HepG2 (cell line): ENCODE measurements around the gene VPS9D1. TPM values are rescaled to one million over a fixed set of nuclear protein-coding genes. Genes with fewer than 3 reads are reported as not detected.
A peak's percentile ranks its signal among the peaks of the same experiment; 100 is the strongest.

Source experiments
- ARNT2 ChIP-seq: sonication (generic); formaldehyde crosslinking; IDR thresholded peaks from 2 replicates; pipeline ENCODE4 v1.8.0; 2022; ENCODE audit warnings: mild to moderate bottlenecking, low read depth, missing genetic modification reagents, moderate library complexity
- ASH2L ChIP-seq: fragments of 300-600, 200-600 bp; sonication (generic); IDR thresholded peaks from 2 replicates; pipeline ENCODE4 v1.7.0; 2017; ENCODE audit warnings: low read depth, mild to moderate bottlenecking, moderate library complexity, mixed read lengths, low read length; ENCODE audit not compliant: insufficient read length
- CBX2 ChIP-seq, 2 experiments: fragments of 200-600 bp in 1 of 2; sonication (generic); formaldehyde crosslinking in 1 of 2; IDR thresholded peaks; 2 replicates each; pipeline versions ENCODE4 v1.7.0 to v1.8.1; 2018 to 2022; ENCODE audit warnings: low read depth in 2 of 2, low read length in 1 of 2, mild to moderate bottlenecking in 1 of 2, missing genetic modification reagents in 1 of 2
- DNMT1 ChIP-seq: sonication (generic); formaldehyde crosslinking; IDR thresholded peaks from 2 replicates; pipeline ENCODE4 v1.5.1; 2020; ENCODE audit warnings: mild to moderate bottlenecking, missing genetic modification reagents
- GATA4 ChIP-seq: sonication (generic); IDR thresholded peaks from 2 replicates; pipeline ENCODE4 v1.6.1; 2016; ENCODE audit warnings: antibody characterized with exemption, low read depth, borderline replicate concordance
- MTA1 ChIP-seq: sonication (generic); formaldehyde crosslinking; IDR thresholded peaks from 2 replicates; pipeline ENCODE4 v1.4.0; 2020; ENCODE audit warnings: missing genetic modification reagents, mild to moderate bottlenecking, borderline replicate concordance
- NCOA2 ChIP-seq: sonication (generic); formaldehyde crosslinking; IDR thresholded peaks from 2 replicates; pipeline ENCODE4 v1.8.0; 2022; ENCODE audit warnings: inconsistent platforms
- PBX2 ChIP-seq: IDR thresholded peaks from 2 replicates; pipeline ENCODE4 v1.6.1; 2016; ENCODE audit warnings: control low read depth
- PLSCR1 ChIP-seq: sonication (generic); formaldehyde crosslinking; IDR thresholded peaks from 2 replicates; pipeline ENCODE4 v1.5.0; 2020; ENCODE audit warnings: missing genetic modification reagents, mild to moderate bottlenecking, borderline replicate concordance
- RBAK ChIP-seq: sonication (generic); formaldehyde crosslinking; IDR thresholded peaks from 2 replicates; pipeline ENCODE4 v1.5.1; 2020; ENCODE audit warnings: mild to moderate bottlenecking, missing genetic modification reagents
- RBM22 ChIP-seq: fragments of 200-400 bp; formaldehyde crosslinking; optimal IDR thresholded peaks from 2 replicates; pipeline ENCODE3; 2017; ENCODE audit warnings: mild to moderate bottlenecking, low read length, moderate library complexity
- RFXANK ChIP-seq: IDR thresholded peaks from 2 replicates; pipeline ENCODE4 v1.6.1; 2016
- SCMH1 ChIP-seq: sonication (generic); formaldehyde crosslinking; IDR thresholded peaks from 2 replicates; pipeline ENCODE4 v1.9.0; 2021; ENCODE audit warnings: missing genetic modification reagents, mild to moderate bottlenecking, borderline replicate concordance
- SIN3B ChIP-seq: fragments of 150-350 bp; IDR thresholded peaks from 2 replicates; pipeline ENCODE4 v1.6.1; 2014; ENCODE audit warnings: low read length
- SOX6 ChIP-seq, 2 experiments: fragments of 450-650 bp in 1 of 2; sonication (generic) in 1 of 2; formaldehyde crosslinking in 1 of 2; IDR thresholded peaks; 2 replicates each; pipeline versions ENCODE4 v1.4.0 to v1.6.1; 2017 to 2020; ENCODE audit warnings: antibody characterized with exemption in 1 of 2, mild to moderate bottlenecking in 1 of 2, missing genetic modification reagents in 1 of 2
- SP1 ChIP-seq, 2 experiments: fragments of 450-650 bp in 1 of 2; sonication (generic) in 1 of 2; formaldehyde crosslinking in 1 of 2; IDR thresholded peaks; 2 replicates each; pipeline versions ENCODE4 v1.4.0 to v1.6.1; 2016 to 2020; ENCODE audit warnings: missing genetic modification reagents in 1 of 2
- SP4 ChIP-seq: sonication (generic); formaldehyde crosslinking; IDR thresholded peaks from 2 replicates; pipeline ENCODE4 v1.8.1; 2023; ENCODE audit warnings: mild to moderate bottlenecking, missing genetic modification reagents
- SSRP1 ChIP-seq: IDR thresholded peaks from 2 replicates; pipeline ENCODE4 v1.6.1; 2016; ENCODE audit warnings: control low read depth
- SYNCRIP ChIP-seq: fragments of 200-400 bp; formaldehyde crosslinking; IDR thresholded peaks from 2 replicates; pipeline ENCODE4 v1.6.1; 2018; ENCODE audit warnings: mild to moderate bottlenecking, low read depth, low read length; ENCODE audit not compliant: insufficient read depth
- TEF ChIP-seq: sonication (generic); formaldehyde crosslinking; IDR thresholded peaks from 2 replicates; pipeline ENCODE4 v1.5.0; 2020; ENCODE audit warnings: missing genetic modification reagents
- ZC3H13 ChIP-seq: sonication (generic); formaldehyde crosslinking; IDR thresholded peaks from 2 replicates; pipeline ENCODE4 v1.8.1; 2023; ENCODE audit warnings: mild to moderate bottlenecking, missing genetic modification reagents, moderate library complexity
- ZNF296 ChIP-seq: sonication (generic); formaldehyde crosslinking; conservative IDR thresholded peaks from 2 replicates; pipeline ENCODE4 v1.5.0; 2020; ENCODE audit warnings: mild to moderate bottlenecking, missing genetic modification reagents
- ZNF326 ChIP-seq: sonication (generic); formaldehyde crosslinking; IDR thresholded peaks from 2 replicates; pipeline ENCODE4 v1.4.0; 2020; ENCODE audit warnings: missing genetic modification reagents, borderline replicate concordance
- ZNF484 ChIP-seq: sonication (generic); formaldehyde crosslinking; IDR thresholded peaks from 2 replicates; pipeline ENCODE4 v1.5.1; 2020; ENCODE audit warnings: mild to moderate bottlenecking, low read depth, missing genetic modification reagents, borderline replicate concordance
- ZNF513 ChIP-seq: sonication (generic); formaldehyde crosslinking; conservative IDR thresholded peaks from 2 replicates; pipeline ENCODE4 v1.5.0; 2020; ENCODE audit warnings: missing genetic modification reagents
- ZNF660 ChIP-seq: sonication (generic); formaldehyde crosslinking; IDR thresholded peaks from 2 replicates; pipeline ENCODE4 v1.5.1; 2020; ENCODE audit warnings: mild to moderate bottlenecking, low read depth, missing genetic modification reagents, borderline replicate concordance
- ZNF75D ChIP-seq: sonication (generic); formaldehyde crosslinking; IDR thresholded peaks from 2 replicates; pipeline ENCODE4 v1.8.1; 2023; ENCODE audit warnings: missing genetic modification reagents, mild to moderate bottlenecking, borderline replicate concordance
- polyA plus RNA-seq, 8 experiments: library from polyadenylated mRNA; depleted of rRNA in 3 of 8; stranded (reverse) in 7 of 8; unstranded in 1 of 8; fragments of >200 nt; fragmentation: Illumina TruSeq in 4 of 8; extraction: Trizol in 4 of 8; gene quantifications; 2 replicates each; pipeline versions ENCODE4 v1.2.1 to v1.2.3, GENCODE V29; 2011 to 2016; ENCODE audit warnings: low read depth in 4 of 8, missing spikeins in 1 of 8, mixed read lengths in 1 of 8; ENCODE audit not compliant: insufficient read depth in 1 of 8
- total RNA-seq, 5 experiments: library from RNA; depleted of rRNA; stranded (reverse); fragments of >200 nt; fragmentation: Illumina TruSeq; extraction: Trizol; gene quantifications; 2 replicates each; pipeline ENCODE4 v1.2.3, GENCODE V29; 2016; ENCODE audit warnings: low read depth in 1 of 5

Gene VPS9D1
- total and polyA plus RNA-seq, 2 of the 13 experiments (the other 11 are each of a cell fraction or from before 2014, with no cell fraction given): 10.1 to 13.2 TPM

GRCh38 chr16:89700100-89700648 lies 20.5 kb downstream of the VPS9D1 start (continued):
- TF ChIP-seq ZNF513 (CRISPR knock-in tag) (no peak), SYNCRIP (no peak), SOX6 (IDR thresholded peaks at IDR 0.05) (no peak), SOX6 (CRISPR knock-in tag; IDR thresholded peaks at IDR 0.05) (peak; percentile 57), RBAK (CRISPR knock-in tag) (no peak), NCOA2 (CRISPR knock-in tag) (peak; percentile 58; the same call in 1 of the 2 replicates), ZNF660 (CRISPR knock-in tag) (no peak), ZNF484 (no peak), CBX2 (IDR thresholded peaks at IDR 0.05; ENCODE audit: low read depth, low read length) (no peak), CBX2 (CRISPR knock-in tag; IDR thresholded peaks at IDR 0.05; ENCODE audit: low read depth) (no peak; the same call in 1 of the 2 replicates), PBX2 (CRISPR knock-in tag) (peak; percentile 11; the same call in 1 of the 2 replicates), SIN3B (peak; percentile 57; the same call in 1 of the 2 replicates), SSRP1 (CRISPR knock-in tag) (no peak), GATA4 (no peak), SCMH1 (CRISPR knock-in tag) (no peak), SP4 (CRISPR knock-in tag) (peak; percentile 96), ZNF326 (no peak; the same call in 1 of the 2 replicates), ZNF296 (CRISPR knock-in tag) (no peak), SP1 (IDR thresholded peaks at IDR 0.05) (no peak), SP1 (CRISPR knock-in tag; IDR thresholded peaks at IDR 0.05) (peak; percentile 89), RBM22 (peak; percentile 99), RFXANK (0 out of 2 replicates have a peak, but pooled peaks have one; percentile 73), ZC3H13 (CRISPR knock-in tag) (0 out of 2 replicates have a peak, but pooled peaks have one; percentile 22), MTA1 (CRISPR knock-in tag) (0 out of 2 replicates have a peak, but pooled peaks have one; percentile 20), ASH2L (peak; percentile 43), ARNT2 (CRISPR knock-in tag) (peak; percentile 71; the same call in 1 of the 2 replicates), ZNF75D (CRISPR knock-in tag) (no peak), DNMT1 (CRISPR knock-in tag) (no peak), PLSCR1 (CRISPR knock-in tag) (no peak), TEF (CRISPR knock-in tag) (no peak)
